ENCODE results near the gene AP5B1. TPM values are rescaled to one million over a fixed set of nuclear protein-coding genes. Genes with fewer than 3 reads are reported as not detected.

AP5B1 gene
- total and polyA plus RNA-seq, 2 donors from 2014 or later = 6.3 to 18.3 TPM

GRCh38 chr11:65786008-65786785 lies 5.4 kb upstream of the AP5B1 start:
- peak overlapping the region in 1 of 3 donors; percentile 25 for H3K4me3 ChIP-seq (ENCODE audit: low read length in 3 of 3)
- DNase-seq = peak in 4 of 5 donors; percentile 22 to 81 (median 42)
- H3K27ac ChIP-seq (ENCODE audit: low read depth in 2 of 2, low read length in 2 of 2) = no peak overlapping the region
- H3K27me3 ChIP-seq (ENCODE audit: control insufficient read depth, insufficient read depth, low read length) = peaks cover 3% of the 10 kb centered on the region
- FAIRE-seq = no peak
- no peak for TF ChIP-seq CTCF (IDR thresholded peaks at IDR 0.05; ENCODE audit: borderline replicate concordance, extremely low read depth, insufficient read depth)
- H3K9ac ChIP-seq (ENCODE audit: low read length in 3 of 3) = no peak overlapping the region
- H3K36me3 ChIP-seq (ENCODE audit: control insufficient read depth in 2 of 3, insufficient read depth in 3 of 3, low read length in 3 of 3) = no peaks in the 10 kb centered on the region
- H3K9me3 ChIP-seq (ENCODE audit: control insufficient read depth in 2 of 3, insufficient read depth in 1 of 3, low read length in 3 of 3) = no peaks in the 10 kb centered on the region
- H3K4me1 ChIP-seq (ENCODE audit: control insufficient read depth in 2 of 3, insufficient read depth in 2 of 3, low read depth in 1 of 3, low read length in 3 of 3) = peaks cover 0 to 27% (median 7%) of the 10 kb centered on the region in 3 donors
- intact Hi-C loops (cut with DNase I) = no loop called here

- no peak for FAIRE-seq
- peak in 1 of 5 donors; percentile 32 for DNase-seq
These were observed 4.7 kb upstream of the AP5B1 start for GRCh38 chr11:65785319-65786007.

GRCh38 chr11:65782816-65783228 lies 2.0 kb upstream of the AP5B1 start:
- intact Hi-C loops (cut with DNase I) = no loop called here
- no peak for FAIRE-seq

More at GRCh38 chr11:65785319-65786007, 4.7 kb upstream of the AP5B1 start:
- no peaks in the 10 kb centered on the region for H3K36me3 ChIP-seq (ENCODE audit: control insufficient read depth in 2 of 3, insufficient read depth in 3 of 3, low read length in 3 of 3)
- peaks cover 3% of the 10 kb centered on the region for H3K27me3 ChIP-seq (ENCODE audit: control insufficient read depth, insufficient read depth, low read length)
- intact Hi-C loops (cut with DNase I) = no loop called here
- H3K4me1 ChIP-seq (ENCODE audit: control insufficient read depth in 2 of 3, insufficient read depth in 2 of 3, low read depth in 1 of 3, low read length in 3 of 3) = peaks cover 0 to 20% (median 7%) of the 10 kb centered on the region in 3 donors
- no peaks in the 10 kb centered on the region for H3K9me3 ChIP-seq (ENCODE audit: control insufficient read depth in 2 of 3, insufficient read depth in 1 of 3, low read length in 3 of 3)
- no peak for TF ChIP-seq CTCF (IDR thresholded peaks at IDR 0.05; ENCODE audit: borderline replicate concordance, extremely low read depth, insufficient read depth)
- no peak overlapping the region for H3K4me3 ChIP-seq (ENCODE audit: low read length in 3 of 3)
- no peak overlapping the region for H3K27ac ChIP-seq (ENCODE audit: low read depth in 2 of 2, low read length in 2 of 2)
- no peak overlapping the region for H3K9ac ChIP-seq (ENCODE audit: low read length in 3 of 3)

More at GRCh38 chr11:65782816-65783228, 2.0 kb upstream of the AP5B1 start:
- H3K27ac ChIP-seq (ENCODE audit: low read depth in 2 of 2, low read length in 2 of 2) = no peak overlapping the region
- H3K36me3 ChIP-seq (ENCODE audit: control insufficient read depth in 2 of 3, insufficient read depth in 3 of 3, low read length in 3 of 3) = no peaks in the 10 kb centered on the region
- no peak for TF ChIP-seq CTCF (IDR thresholded peaks at IDR 0.05; ENCODE audit: borderline replicate concordance, extremely low read depth, insufficient read depth)
- H3K4me3 ChIP-seq (ENCODE audit: low read length in 3 of 3) = no peak overlapping the region
- no peaks in the 10 kb centered on the region for H3K9me3 ChIP-seq (ENCODE audit: control insufficient read depth in 2 of 3, insufficient read depth in 1 of 3, low read length in 3 of 3)
- peaks cover 0 to 17% (median 0%) of the 10 kb centered on the region in 3 donors for H3K4me1 ChIP-seq (ENCODE audit: control insufficient read depth in 2 of 3, insufficient read depth in 2 of 3, low read depth in 1 of 3, low read length in 3 of 3)
- peak in 2 of 5 donors; percentile 48 to 74 for DNase-seq
- no peak overlapping the region for H3K9ac ChIP-seq (ENCODE audit: low read length in 3 of 3)
- H3K27me3 ChIP-seq (ENCODE audit: control insufficient read depth, insufficient read depth, low read length) = peaks cover 3% of the 10 kb centered on the region
